AG08396 (cell line): ENCODE results near the gene C17orf78.
A peak's percentile ranks its signal among the peaks of the same experiment; 100 is the strongest.

ENCODE experiments used
- DNase-seq: peaks from one replicate; pipeline ENCODE4 v3.0.0; 2012; ENCODE audit warnings: low spot score, mixed read lengths

The C17orf78 gene

DNA sequence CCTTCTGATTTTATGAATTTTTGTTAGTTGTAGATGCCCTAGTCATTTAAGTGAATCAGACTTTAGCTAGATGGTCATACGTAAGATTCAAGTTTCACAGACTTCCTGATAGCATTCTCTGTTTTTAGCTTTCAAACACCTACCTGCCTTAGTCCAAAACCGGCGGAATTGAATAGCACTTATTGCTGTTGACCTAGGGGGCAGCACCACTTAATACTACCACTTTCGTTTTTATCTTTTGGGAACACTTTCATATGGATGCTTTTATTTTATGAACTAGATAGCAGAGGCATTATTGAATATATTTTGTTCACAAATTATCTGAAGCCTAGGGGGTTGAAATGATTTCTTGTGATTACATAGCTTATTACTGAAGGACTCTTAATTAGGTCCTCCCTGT, 62.4 kb downstream of the C17orf78 start:
- no peak for DNase-seq

DNA sequence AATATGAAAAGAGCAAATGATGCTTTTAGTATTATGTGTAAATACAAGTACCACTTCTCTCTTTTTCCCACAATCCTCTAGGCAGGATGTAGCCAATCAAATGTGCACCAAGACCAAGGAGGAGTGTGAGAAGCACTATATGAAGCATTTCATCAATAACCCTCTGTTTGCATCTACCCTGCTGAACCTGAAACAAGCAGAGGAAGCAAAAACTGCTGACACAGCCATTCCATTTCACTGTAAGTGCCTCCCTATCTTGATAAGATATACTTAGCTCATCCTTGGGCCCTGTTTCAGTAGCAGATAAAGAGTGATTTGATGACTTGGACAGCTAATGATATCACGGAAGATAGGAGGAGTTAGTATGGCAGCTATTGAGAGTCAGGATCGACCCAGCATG, 64.6 kb downstream of the C17orf78 start:
- DNase-seq: no peak

DNA sequence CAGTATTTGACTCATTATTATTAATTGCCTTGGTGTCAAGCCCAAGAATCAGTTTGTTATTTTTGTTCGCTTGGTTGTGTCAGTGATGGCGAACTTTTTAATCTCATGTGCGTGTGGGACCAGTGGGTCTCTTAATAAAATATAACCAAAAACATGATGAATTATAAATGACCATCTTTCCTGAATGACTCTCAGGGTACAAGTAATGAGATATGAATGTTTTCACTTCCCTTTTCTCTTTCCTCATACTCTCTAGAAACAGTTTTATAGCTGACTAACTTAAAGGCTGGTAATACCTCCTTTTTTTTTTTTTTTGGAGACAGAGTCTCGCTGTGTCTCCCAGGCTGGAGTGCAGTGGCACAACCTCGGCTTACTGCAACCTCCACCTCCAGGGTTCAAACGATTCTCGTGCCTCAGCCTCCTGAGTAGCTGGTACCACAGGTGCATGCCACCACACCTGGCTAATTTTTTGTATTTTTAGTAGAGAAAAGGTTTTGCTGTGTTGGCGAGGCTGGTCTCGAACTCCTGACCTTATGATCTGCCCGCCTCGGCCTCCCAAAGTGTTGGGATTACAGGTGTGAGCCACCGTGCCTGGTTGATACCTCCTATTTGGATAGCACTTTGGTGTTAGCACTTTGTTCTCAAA, 65.7 kb downstream of the C17orf78 start:
- DNase-seq: peak; percentile 17
